ENCODE measurements around the gene DTNB. TPM values are rescaled to one million over a fixed set of nuclear protein-coding genes. Genes with fewer than 3 reads are reported as not detected.

The DTNB gene
- total and polyA plus RNA-seq, 2 donors (not counting 3 experiments of a cell fraction or from before 2014, with no cell fraction given), result 11.5 to 17.0 TPM

DNA sequence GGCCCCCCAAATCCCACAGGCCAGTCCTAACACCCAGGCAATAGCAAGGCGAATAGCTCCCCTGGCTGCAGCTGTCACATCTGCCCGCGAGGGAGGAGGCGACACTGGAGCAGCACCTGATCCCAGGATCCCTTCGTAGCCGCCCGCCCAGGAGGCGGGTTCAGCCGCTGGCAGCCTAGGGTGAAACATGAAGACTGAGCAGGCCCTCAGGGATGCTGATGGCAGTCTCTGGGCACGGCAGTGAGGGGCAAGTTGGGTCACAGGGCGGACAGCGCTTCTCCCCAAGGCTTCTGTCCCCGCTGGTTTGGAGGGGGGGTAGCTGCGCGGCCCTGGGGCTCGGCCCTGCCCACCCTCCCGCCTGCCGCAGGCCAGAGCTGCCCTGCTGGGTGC is 333.6 kb downstream of the DTNB start:
- CTCF ChIA-PET, result interaction anchor here (1.0 to 3.3 kb wide), 4 partner anchors 13 to 111 kb away, joined by 3 to 14 read pairs (median 4); no protein-coding TSS in a partner anchor

DNA sequence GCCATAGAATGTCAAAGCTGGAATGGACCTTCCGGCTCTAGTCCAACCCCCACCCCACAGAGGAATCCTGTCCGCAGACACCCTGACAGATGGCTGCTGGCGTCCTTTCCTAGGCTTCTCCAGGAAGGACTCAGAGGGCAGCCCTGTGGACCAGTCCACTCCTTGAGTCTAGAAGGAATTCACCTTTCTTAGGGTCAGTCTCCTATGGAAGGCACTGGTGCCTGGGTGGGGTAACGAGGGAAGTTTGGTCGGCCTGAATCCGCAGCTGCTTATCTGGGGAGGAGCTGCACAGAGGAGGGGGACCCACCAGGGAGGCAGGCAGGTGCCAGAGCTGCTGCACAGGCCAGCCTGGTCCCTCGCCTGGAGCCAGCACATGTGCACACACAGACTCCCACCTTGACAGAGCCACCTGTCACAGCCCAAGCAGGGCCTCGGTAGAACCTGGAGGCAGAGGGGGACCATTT is 334.1 kb downstream of the DTNB start:
- Histone ChIP-seq H3K9ac (replicated peaks; ENCODE audit: extremely low read depth, insufficient read depth, low read length) (no peak overlapping the region), H3K4me2 (ENCODE audit: insufficient read depth, low read length) (no peak overlapping the region), H3K27me3 (ENCODE audit: control insufficient read depth in 2 of 2, insufficient read depth in 2 of 2, low read length in 2 of 2) (peaks cover 0 to 2% of the 10 kb centered on the region in 2 experiments), H3K9me1 (replicated peaks; ENCODE audit: control insufficient read depth, extremely low read depth, insufficient read depth, low read length) (no peaks in the 10 kb centered on the region), H2AFZ (ENCODE audit: low read depth, low read length) (no peak overlapping the region), H3K27ac (ENCODE audit: insufficient read depth, low read depth, low read length) (no peak overlapping the region), H3K9me3 (replicated peaks; ENCODE audit: control insufficient read depth, insufficient read depth, low read length) (no peaks in the 10 kb centered on the region), H3K4me3 (replicated peaks in 1 of 3; ENCODE audit: insufficient read depth in 1 of 3, low read depth in 1 of 3, low read length in 3 of 3) (no peak overlapping the region), H4K20me1 (replicated peaks; ENCODE audit: control insufficient read depth, extremely low read depth, insufficient read depth, low read length) (no peaks in the 10 kb centered on the region), H3K79me2 (ENCODE audit: control insufficient read depth, insufficient read depth, low read length) (no peaks in the 10 kb centered on the region), H3K36me3 (ENCODE audit: control insufficient read depth in 2 of 2, extremely low read depth in 1 of 2, insufficient read depth in 2 of 2, low read length in 2 of 2) (no peaks in the 10 kb centered on the region), H3K4me1 (ENCODE audit: control insufficient read depth, extremely low read depth, insufficient read depth, low read length) (no peaks in the 10 kb centered on the region)
- TF ChIP-seq MYC (IDR thresholded peaks at IDR 0.05; ENCODE audit: low read depth, low read length) (no peak), POLR2AphosphoS5 (IDR thresholded peaks at IDR 0.05; ENCODE audit: insufficient read depth, low read depth, low read length) (no peak), POLR2A (IDR thresholded peaks at IDR 0.05; ENCODE audit: low read depth, low read length) (no peak), JUN (IDR thresholded peaks at IDR 0.05; ENCODE audit: borderline replicate concordance, insufficient read depth, insufficient read length, low read depth) (no peak), EZH2 (IDR thresholded peaks at IDR 0.05; ENCODE audit: borderline replicate concordance, low read depth, low read length, severe bottlenecking) (no peak), GATA2 (IDR thresholded peaks at IDR 0.05; ENCODE audit: insufficient read depth, insufficient read length, low read depth, low read length) (no peak), FOS (IDR thresholded peaks at IDR 0.05; ENCODE audit: borderline replicate concordance, insufficient read depth, low read length) (no peak)
- TF ChIP-seq, protein P1, sequence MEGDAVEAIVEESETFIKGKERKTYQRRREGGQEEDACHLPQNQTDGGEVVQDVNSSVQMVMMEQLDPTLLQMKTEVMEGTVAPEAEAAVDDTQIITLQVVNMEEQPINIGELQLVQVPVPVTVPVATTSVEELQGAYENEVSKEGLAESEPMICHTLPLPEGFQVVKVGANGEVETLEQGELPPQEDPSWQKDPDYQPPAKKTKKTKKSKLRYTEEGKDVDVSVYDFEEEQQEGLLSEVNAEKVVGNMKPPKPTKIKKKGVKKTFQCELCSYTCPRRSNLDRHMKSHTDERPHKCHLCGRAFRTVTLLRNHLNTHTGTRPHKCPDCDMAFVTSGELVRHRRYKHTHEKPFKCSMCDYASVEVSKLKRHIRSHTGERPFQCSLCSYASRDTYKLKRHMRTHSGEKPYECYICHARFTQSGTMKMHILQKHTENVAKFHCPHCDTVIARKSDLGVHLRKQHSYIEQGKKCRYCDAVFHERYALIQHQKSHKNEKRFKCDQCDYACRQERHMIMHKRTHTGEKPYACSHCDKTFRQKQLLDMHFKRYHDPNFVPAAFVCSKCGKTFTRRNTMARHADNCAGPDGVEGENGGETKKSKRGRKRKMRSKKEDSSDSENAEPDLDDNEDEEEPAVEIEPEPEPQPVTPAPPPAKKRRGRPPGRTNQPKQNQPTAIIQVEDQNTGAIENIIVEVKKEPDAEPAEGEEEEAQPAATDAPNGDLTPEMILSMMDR (IDR thresholded peaks at IDR 0.05; ENCODE audit: extremely low read depth in 1 of 2, insufficient read depth in 1 of 2, low read depth in 1 of 2, low read length in 2 of 2), result no peak
- TF ChIP-seq, protein P2, sequence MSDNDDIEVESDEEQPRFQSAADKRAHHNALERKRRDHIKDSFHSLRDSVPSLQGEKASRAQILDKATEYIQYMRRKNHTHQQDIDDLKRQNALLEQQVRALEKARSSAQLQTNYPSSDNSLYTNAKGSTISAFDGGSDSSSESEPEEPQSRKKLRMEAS (IDR thresholded peaks at IDR 0.05; ENCODE audit: insufficient read depth, insufficient read length), result no peak
- ChIA-PET CTCF (interaction anchor here (1.0 to 3.3 kb wide), 3 partner anchors 23 to 111 kb away, joined by 3 to 14 read pairs (median 3); no protein-coding TSS in a partner anchor), POLR2A (no interaction called here)
- dilution Hi-C loops (cut with MboI; ENCODE audit: extremely low pct_ligation_motif_present, low sequenced_read_pairs) (no loop called here), intact Hi-C loops (cut with micrococcal nuclease) (no loop called here)
- BruUV-seq (replicated peaks), result no TSS peak
- FAIRE-seq, result no peak
- DNase-seq (ENCODE audit: low read depth, low spot score), result no peak

More for the DNA sequence above, 333.6 kb downstream of the DTNB start:
- Histone ChIP-seq H3K79me2 (ENCODE audit: control insufficient read depth, insufficient read depth, low read length) (no peaks in the 10 kb centered on the region), H3K9ac (replicated peaks; ENCODE audit: extremely low read depth, insufficient read depth, low read length) (no peak overlapping the region), H3K27me3 (ENCODE audit: control insufficient read depth in 2 of 2, insufficient read depth in 2 of 2, low read length in 2 of 2) (peaks cover 0 to 2% of the 10 kb centered on the region in 2 experiments), H3K4me3 (replicated peaks in 1 of 3; ENCODE audit: insufficient read depth in 1 of 3, low read depth in 1 of 3, low read length in 3 of 3) (peak overlapping the region in 1 of 3 experiments; percentile 58), H3K27ac (ENCODE audit: insufficient read depth, low read depth, low read length) (no peak overlapping the region), H4K20me1 (replicated peaks; ENCODE audit: control insufficient read depth, extremely low read depth, insufficient read depth, low read length) (no peaks in the 10 kb centered on the region), H3K4me1 (ENCODE audit: control insufficient read depth, extremely low read depth, insufficient read depth, low read length) (no peaks in the 10 kb centered on the region), H3K9me1 (replicated peaks; ENCODE audit: control insufficient read depth, extremely low read depth, insufficient read depth, low read length) (no peaks in the 10 kb centered on the region), H3K4me2 (ENCODE audit: insufficient read depth, low read length) (no peak overlapping the region), H3K36me3 (ENCODE audit: control insufficient read depth in 2 of 2, extremely low read depth in 1 of 2, insufficient read depth in 2 of 2, low read length in 2 of 2) (no peaks in the 10 kb centered on the region), H2AFZ (ENCODE audit: low read depth, low read length) (no peak overlapping the region), H3K9me3 (replicated peaks; ENCODE audit: control insufficient read depth, insufficient read depth, low read length) (no peaks in the 10 kb centered on the region)
- dilution Hi-C loops (cut with MboI; ENCODE audit: extremely low pct_ligation_motif_present, low sequenced_read_pairs), result no loop called here
- TF ChIP-seq GATA2 (IDR thresholded peaks at IDR 0.05; ENCODE audit: insufficient read depth, insufficient read length, low read depth, low read length) (no peak), POLR2AphosphoS5 (IDR thresholded peaks at IDR 0.05; ENCODE audit: insufficient read depth, low read depth, low read length) (no peak), JUN (IDR thresholded peaks at IDR 0.05; ENCODE audit: borderline replicate concordance, insufficient read depth, insufficient read length, low read depth) (no peak)
- intact Hi-C loops (cut with micrococcal nuclease), result loop anchor here (5.0 kb wide), 1 partner anchor 42 kb away; no protein-coding TSS in a partner anchor
- POLR2A ChIA-PET, result no interaction called here
- no peak for DNase-seq (ENCODE audit: low read depth, low spot score)
- no peak for FAIRE-seq
- no TSS peak for BruUV-seq (replicated peaks)
